HG02943 (cell line): Measurements from ENCODE around the gene GTPBP2.
"Not testable (repeated sequence)": the region's sequence is repeated elsewhere in the genome, so short reads cannot be mapped to it uniquely, and the experiment has no call there.

Experiments used
- ATAC-seq: cut with Tn5 transposase; IDR thresholded peaks from one replicate; pipeline ENCODE4 v1.9.1; 2021; ENCODE audit warnings: mild to moderate bottlenecking, low read depth, moderate library complexity; ENCODE audit not compliant: unreplicated experiment

Gene GTPBP2

GRCh38 chr6:43658161-43658560 is 29.1 kb upstream of the GTPBP2 start:
- no peak for ATAC-seq

- no peak for ATAC-seq
Observed at GRCh38 chr6:43657221-43657802, 28.2 kb upstream of the GTPBP2 start.

GRCh38 chr6:43652822-43653221 is 23.8 kb upstream of the GTPBP2 start:
- not testable (repeated sequence) for ATAC-seq

- ATAC-seq = no peak
Observed at GRCh38 chr6:43648248-43648647, 19.2 kb upstream of the GTPBP2 start.

- ATAC-seq = no peak
Observed at GRCh38 chr6:43647613-43648012, 18.5 kb upstream of the GTPBP2 start.

GRCh38 chr6:43645613-43645964 is 16.5 kb upstream of the GTPBP2 start:
- ATAC-seq = no peak

GRCh38 chr6:43644940-43645612 is 16.0 kb upstream of the GTPBP2 start, which contains the start of gene RSPH9:
RSPH9 (plus strand) TSS chr6:43645036; CDS start chr6:43645099, 63 bp downstream.
- ATAC-seq = no peak

GRCh38 chr6:43639984-43640800 is 11.1 kb upstream of the GTPBP2 start:
- ATAC-seq = no peak

GRCh38 chr6:43636308-43636659 is 7.2 kb upstream of the GTPBP2 start:
- no peak for ATAC-seq

- no peak for ATAC-seq
Observed at GRCh38 chr6:43635387-43636307, 6.6 kb upstream of the GTPBP2 start, which contains the start of gene MAD2L1BP. MAD2L1BP (plus strand) TSS chr6:43635840; CDS start chr6:43635876, 36 bp downstream.

GRCh38 chr6:43634702-43635303 is 5.7 kb upstream of the GTPBP2 start:
- no peak for ATAC-seq

- ATAC-seq = not testable (repeated sequence)
Observed at GRCh38 chr6:43633002-43633401, 3.9 kb upstream of the GTPBP2 start.

GRCh38 chr6:43630980-43631619 is 2.0 kb upstream of the GTPBP2 start:
- no peak for ATAC-seq

GRCh38 chr6:43629505-43630300 is 639 bp upstream of the GTPBP2 start:
- ATAC-seq = peak; percentile 67

GRCh38 chr6:43628393-43629103 is 516 bp downstream of the GTPBP2 start:
- ATAC-seq = peak; percentile 25

GRCh38 chr6:43627008-43627825 is 1.8 kb downstream of the GTPBP2 start:
- ATAC-seq = no peak

- no peak for ATAC-seq
Observed at GRCh38 chr6:43625393-43625992, 3.6 kb downstream of the GTPBP2 start.
